ENCODE results near the gene ZNF383. TPM values are rescaled to one million over a fixed set of nuclear protein-coding genes. Genes with fewer than 3 reads are reported as not detected.
A peak's percentile ranks its signal among the peaks of the same experiment; 100 is the strongest.
"Not testable (repeated sequence)": the region's sequence is repeated elsewhere in the genome, so short reads cannot be mapped to it uniquely, and the experiment has no call there.

Gene ZNF383
- total RNA-seq, 1 donor from 2014 or later, result 11.0 TPM

DNA sequence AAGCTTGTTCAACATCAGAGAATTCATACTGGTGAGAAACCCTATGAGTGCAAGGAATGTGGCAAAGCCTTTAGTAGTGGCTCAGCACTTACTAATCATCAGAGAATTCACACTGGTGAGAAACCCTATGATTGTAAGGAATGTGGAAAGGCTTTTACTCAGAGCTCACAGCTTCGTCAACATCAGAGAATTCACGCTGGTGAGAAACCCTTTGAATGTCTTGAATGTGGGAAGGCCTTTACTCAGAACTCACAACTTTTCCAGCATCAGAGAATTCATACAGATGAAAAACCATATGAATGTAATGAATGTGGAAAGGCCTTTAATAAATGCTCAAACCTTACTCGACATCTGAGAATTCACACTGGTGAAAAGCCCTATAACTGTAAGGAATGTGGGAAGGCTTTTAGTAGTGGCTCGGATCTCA, 25.2 kb downstream of the ZNF383 start:
- Mint-ChIP-seq H3K9me3 (peaks cover 55% of the 10 kb centered on the region), H3K27ac (no peak overlapping the region), H3K4me1 (no peaks in the 10 kb centered on the region), H3K36me3 (peaks cover 72% of the 10 kb centered on the region), H3K27me3 (ENCODE audit: low read depth) (no peaks in the 10 kb centered on the region), H3K4me3 (no peak overlapping the region)
- TF ChIP-seq, protein P1, sequence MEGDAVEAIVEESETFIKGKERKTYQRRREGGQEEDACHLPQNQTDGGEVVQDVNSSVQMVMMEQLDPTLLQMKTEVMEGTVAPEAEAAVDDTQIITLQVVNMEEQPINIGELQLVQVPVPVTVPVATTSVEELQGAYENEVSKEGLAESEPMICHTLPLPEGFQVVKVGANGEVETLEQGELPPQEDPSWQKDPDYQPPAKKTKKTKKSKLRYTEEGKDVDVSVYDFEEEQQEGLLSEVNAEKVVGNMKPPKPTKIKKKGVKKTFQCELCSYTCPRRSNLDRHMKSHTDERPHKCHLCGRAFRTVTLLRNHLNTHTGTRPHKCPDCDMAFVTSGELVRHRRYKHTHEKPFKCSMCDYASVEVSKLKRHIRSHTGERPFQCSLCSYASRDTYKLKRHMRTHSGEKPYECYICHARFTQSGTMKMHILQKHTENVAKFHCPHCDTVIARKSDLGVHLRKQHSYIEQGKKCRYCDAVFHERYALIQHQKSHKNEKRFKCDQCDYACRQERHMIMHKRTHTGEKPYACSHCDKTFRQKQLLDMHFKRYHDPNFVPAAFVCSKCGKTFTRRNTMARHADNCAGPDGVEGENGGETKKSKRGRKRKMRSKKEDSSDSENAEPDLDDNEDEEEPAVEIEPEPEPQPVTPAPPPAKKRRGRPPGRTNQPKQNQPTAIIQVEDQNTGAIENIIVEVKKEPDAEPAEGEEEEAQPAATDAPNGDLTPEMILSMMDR (IDR thresholded peaks at IDR 0.05; ENCODE audit: unreplicated experiment), result no peak
- no peak for DNase-seq (ENCODE audit: low spot score in 2 of 2, unreplicated experiment in 2 of 2)

DNA sequence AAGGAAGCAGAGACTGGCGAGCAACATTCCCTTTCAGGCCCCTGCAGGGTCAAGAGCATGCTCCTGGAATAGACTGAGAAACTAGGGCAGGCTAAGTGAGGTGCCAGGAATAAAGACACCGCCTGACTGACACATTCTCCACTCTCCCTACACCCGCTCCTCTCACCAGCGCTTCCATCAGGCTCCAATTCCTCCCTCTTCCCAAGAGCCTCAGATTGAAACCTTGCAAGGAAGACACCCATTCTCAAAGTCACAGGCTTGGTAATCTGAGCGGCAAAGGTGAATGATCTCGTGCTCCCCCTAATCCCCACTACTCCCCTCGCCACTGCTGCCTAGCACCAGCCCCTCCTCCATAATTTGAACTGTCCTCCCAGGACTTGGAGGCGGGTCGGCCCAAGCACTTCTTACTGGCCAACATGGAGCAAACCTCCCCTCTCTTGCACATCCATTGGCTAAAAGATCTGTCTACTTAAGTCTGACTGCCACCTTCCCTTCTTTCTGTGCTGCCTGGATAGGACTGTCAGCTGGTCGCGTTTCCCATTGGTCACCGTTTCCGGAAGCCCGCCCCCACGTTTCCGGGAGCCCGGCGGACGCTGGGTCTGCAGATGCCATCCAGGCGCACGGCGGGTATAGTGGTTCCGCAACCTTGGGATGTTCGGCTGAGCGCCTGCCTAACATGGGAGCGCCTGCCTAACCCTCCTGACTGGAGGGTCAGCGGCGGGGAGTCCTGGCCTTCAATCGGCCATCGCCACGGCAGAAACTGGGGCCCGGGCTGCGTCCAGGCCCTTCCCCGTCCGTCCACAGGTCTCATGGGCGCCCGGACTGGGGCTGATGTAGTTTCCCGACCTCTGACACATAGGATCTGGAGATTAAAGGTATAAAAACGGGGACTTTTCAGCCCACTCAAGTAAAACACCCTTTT, 33.6 kb downstream of the ZNF383 start:
- TF ChIP-seq, protein P1 (IDR thresholded peaks at IDR 0.05; ENCODE audit: unreplicated experiment), result no peak
- no peak overlapping the region for H3K4me3 Mint-ChIP-seq
- DNase-seq (ENCODE audit: low spot score in 2 of 2, unreplicated experiment in 2 of 2), result no peak
- H3K36me3 Mint-ChIP-seq, result peaks cover 19% of the 10 kb centered on the region
- no peaks in the 10 kb centered on the region for H3K4me1 Mint-ChIP-seq
- H3K27ac Mint-ChIP-seq, result no peak overlapping the region
- H3K9me3 Mint-ChIP-seq, result peaks cover 61% of the 10 kb centered on the region
- no peaks in the 10 kb centered on the region for H3K27me3 Mint-ChIP-seq (ENCODE audit: low read depth)

DNA sequence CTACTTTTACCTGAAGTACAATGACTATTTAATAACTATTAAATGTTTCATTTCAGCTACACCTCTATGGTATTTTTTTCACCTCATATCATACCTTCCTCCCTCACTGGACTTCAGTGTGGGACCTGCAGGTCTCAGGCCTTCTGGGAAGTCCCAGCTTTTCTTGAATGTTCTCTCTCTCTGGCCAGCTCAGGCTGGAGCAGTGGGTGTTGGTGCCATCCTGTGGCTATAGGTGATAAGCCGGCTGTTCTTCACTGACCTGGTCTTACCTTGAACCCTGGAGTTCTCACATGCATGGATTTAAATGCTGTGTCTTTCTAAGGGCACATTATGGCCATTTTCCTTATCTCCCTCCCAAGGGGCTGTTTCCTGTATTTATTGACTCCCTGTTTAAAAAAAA, 45.0 kb downstream of the ZNF383 start:
- H3K4me1 Mint-ChIP-seq; H3K36me3 Mint-ChIP-seq; H3K27me3 Mint-ChIP-seq (ENCODE audit: low read depth); DNase-seq (ENCODE audit: low spot score in 2 of 2, unreplicated experiment in 2 of 2); H3K27ac Mint-ChIP-seq; H3K4me3 Mint-ChIP-seq: not testable (repeated sequence)
- H3K9me3 Mint-ChIP-seq, result peaks cover 30% of the 10 kb centered on the region

DNA sequence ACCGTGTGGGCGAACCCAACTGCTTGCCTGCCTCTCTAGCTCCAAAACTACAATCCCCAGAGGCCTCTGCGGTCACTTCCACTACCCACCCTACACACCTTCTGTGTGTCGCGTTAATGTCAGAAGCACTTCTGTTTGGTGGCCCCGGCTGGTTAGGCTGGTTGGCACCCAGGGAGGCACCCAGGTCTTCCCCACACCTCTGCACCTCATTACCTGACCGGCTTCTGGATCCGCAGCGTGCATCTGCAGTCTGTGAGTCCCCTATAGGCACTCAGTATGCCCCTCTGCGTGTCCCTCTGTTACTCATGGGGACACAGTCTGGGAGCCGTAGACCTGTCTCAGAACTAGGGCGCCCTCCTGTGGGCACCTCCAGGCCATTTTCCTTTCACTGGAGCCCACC, 49.0 kb downstream of the ZNF383 start:
- DNase-seq (ENCODE audit: low spot score in 2 of 2, unreplicated experiment in 2 of 2), result not testable (repeated sequence)
- H3K9me3 Mint-ChIP-seq, result peaks cover 13% of the 10 kb centered on the region

DNA sequence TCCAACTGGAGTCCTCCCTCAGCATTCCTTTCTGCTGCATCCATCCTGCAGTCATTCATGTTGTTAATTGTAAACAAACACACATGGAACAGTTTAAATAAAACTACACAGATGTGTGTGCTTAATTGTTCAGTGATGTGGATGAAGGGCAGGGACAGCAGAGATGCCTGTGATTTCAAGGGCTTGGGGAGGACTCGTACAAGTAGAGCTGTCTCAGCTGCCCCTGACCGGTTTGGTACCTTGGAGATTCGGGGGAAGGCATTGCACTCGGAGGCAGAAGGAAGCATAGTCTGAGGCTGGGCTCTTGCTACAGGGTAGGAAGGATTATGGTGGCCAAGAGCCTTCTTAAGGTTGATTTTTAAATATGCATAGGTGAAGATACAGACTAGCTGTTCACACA, 49.7 kb downstream of the ZNF383 start:
- not testable (repeated sequence) for H3K9me3 Mint-ChIP-seq; H3K27me3 Mint-ChIP-seq (ENCODE audit: low read depth); H3K36me3 Mint-ChIP-seq; DNase-seq (ENCODE audit: low spot score in 2 of 2, unreplicated experiment in 2 of 2); H3K4me3 Mint-ChIP-seq; H3K4me1 Mint-ChIP-seq; H3K27ac Mint-ChIP-seq

More for the DNA sequence above, 49.0 kb downstream of the ZNF383 start:
- not testable (repeated sequence) for H3K4me3 Mint-ChIP-seq; H3K27me3 Mint-ChIP-seq (ENCODE audit: low read depth); H3K4me1 Mint-ChIP-seq; H3K27ac Mint-ChIP-seq; H3K36me3 Mint-ChIP-seq

DNA sequence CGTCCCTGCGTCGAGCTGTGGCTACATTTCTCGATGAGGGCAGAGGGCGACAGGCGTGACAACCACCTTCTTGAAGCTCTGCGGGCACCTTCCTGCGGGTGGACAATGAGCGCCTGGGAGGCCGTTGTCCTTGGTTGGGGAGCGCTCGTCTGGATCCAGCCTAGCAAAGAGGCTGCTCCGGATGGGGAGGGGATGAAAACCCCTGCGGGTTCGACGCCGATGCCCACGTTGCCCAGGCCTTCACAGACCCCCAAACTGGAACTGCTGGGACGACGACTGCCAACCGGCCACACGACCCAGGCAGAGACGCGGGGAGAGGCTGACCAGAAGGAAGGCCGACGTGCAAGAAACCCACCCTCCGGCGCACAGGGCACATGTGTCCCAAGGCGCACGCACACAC, 62.6 kb downstream of the ZNF383 start:
- H3K36me3 Mint-ChIP-seq; H3K27me3 Mint-ChIP-seq (ENCODE audit: low read depth); DNase-seq (ENCODE audit: low spot score in 2 of 2, unreplicated experiment in 2 of 2); H3K27ac Mint-ChIP-seq; H3K9me3 Mint-ChIP-seq; H3K4me1 Mint-ChIP-seq; H3K4me3 Mint-ChIP-seq: not testable (repeated sequence)

DNA sequence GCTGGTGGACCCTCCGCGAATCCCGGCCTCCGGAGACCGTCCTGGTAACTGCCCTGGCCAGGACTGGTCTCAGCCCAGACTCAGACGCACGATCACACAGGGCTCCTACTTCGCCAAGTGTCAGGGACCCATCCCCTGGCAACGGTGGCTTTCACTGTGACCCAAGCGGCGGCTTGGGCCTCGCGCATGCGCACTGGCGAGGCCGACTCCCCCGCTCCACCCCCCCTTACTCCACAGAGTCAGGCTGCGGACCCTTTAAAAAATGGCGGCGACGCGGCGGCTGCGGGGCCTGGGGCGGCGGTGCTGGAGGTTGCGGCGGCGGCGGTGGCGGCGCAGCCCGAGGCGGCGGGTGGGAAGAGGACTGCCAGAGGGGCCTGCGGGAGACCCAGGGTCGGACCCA, 66.0 kb downstream of the ZNF383 start:
- not testable (repeated sequence) for H3K36me3 Mint-ChIP-seq; H3K27me3 Mint-ChIP-seq (ENCODE audit: low read depth); H3K27ac Mint-ChIP-seq; H3K4me1 Mint-ChIP-seq; H3K9me3 Mint-ChIP-seq; DNase-seq (ENCODE audit: low spot score in 2 of 2, unreplicated experiment in 2 of 2); H3K4me3 Mint-ChIP-seq

DNA sequence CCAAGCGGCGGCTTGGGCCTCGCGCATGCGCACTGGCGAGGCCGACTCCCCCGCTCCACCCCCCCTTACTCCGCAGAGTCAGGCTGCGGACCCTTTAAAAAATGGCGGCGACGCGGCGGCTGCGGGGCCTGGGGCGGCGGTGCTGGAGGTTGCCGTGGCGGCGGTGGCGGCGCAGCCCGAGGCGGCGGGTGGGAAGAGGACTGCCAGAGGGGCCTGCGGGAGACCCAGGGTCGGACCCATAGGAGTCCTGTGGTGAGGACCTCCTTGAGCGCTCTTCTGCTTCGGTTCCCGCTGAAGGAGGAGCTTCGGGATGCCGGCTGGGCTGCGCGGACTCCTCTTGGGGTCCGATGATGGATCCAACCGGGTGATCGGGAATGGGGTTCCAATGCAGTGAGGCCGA, 71.2 kb downstream of the ZNF383 start:
- not testable (repeated sequence) for H3K4me3 Mint-ChIP-seq; H3K9me3 Mint-ChIP-seq; H3K27me3 Mint-ChIP-seq (ENCODE audit: low read depth); DNase-seq (ENCODE audit: low spot score in 2 of 2, unreplicated experiment in 2 of 2); H3K4me1 Mint-ChIP-seq; H3K36me3 Mint-ChIP-seq; H3K27ac Mint-ChIP-seq

DNA sequence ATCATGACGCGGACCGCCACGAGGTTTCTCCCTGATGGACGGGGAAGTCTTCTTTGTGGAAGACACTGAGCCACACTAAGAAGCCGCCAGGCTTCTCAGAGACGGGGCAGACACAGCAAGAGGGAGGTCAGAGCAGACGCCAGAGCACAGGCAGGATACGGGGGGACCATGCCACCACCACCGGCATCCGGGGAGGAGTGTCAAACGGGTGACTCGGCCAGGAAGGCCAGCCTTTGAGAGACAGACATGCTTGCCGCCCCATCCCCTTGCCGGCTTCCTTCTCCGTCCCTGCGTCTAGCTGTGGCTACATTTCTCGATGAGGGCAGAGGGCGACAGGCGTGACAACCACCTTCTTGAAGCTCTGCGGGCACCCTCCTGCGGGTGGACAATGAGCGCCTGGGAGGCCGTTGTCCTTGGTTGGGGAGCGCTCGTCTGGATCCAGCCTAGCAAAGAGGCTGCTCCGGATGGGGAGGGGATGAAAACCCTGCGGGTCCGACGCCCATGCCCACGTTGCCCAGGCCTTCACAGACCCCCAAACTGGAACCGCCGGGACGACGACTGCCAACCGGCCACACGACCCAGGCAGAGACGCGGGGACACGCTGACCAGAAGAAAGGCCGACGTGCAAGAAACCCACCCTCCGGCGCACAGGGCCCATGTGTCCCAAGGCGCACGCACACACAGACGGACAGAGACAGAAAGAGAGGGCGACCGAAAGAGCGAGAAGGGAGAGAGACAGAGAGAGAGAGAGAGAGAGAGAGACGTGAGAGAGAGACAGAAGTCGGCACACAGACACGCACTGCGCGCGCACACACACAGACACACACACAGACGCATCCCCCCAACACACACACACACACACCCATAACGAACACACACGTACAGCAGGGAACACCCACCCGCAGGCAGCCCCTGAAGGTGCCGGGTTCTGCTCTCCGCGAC, 75.3 kb downstream of the ZNF383 start:
- not testable (repeated sequence) for H3K36me3 Mint-ChIP-seq; H3K27me3 Mint-ChIP-seq (ENCODE audit: low read depth); H3K27ac Mint-ChIP-seq; H3K4me1 Mint-ChIP-seq; H3K9me3 Mint-ChIP-seq; H3K4me3 Mint-ChIP-seq
- DNase-seq (ENCODE audit: low spot score in 2 of 2, unreplicated experiment in 2 of 2), result peak in 1 of 2 experiments; percentile 59

DNA sequence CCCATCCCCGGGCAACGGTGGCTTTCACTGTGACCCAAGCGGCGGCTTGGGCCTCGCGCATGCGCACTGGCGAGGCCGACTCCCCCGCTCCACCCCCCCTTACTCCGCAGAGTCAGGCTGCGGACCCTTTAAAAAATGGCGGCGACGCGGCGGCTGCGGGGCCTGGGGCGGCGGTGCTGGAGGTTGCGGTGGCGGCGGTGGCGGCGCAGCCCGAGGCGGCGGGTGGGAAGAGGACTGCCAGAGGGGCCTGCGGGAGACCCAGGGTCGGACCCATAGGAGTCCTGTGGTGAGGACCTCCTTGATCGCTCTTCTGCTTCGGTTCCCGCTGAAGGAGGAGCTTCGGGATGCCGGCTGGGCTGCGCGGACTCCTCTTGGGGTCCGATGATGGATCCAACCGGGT, 76.2 kb downstream of the ZNF383 start:
- H3K4me1 Mint-ChIP-seq; H3K27ac Mint-ChIP-seq; DNase-seq (ENCODE audit: low spot score in 2 of 2, unreplicated experiment in 2 of 2); H3K4me3 Mint-ChIP-seq; H3K9me3 Mint-ChIP-seq; H3K27me3 Mint-ChIP-seq (ENCODE audit: low read depth); H3K36me3 Mint-ChIP-seq: not testable (repeated sequence)
